Aorta (tissue), 5 donors: Measurements from ENCODE around the gene DDI1. TPM values are rescaled to one million over a fixed set of nuclear protein-coding genes. Genes with fewer than 3 reads are reported as not detected.

Experiments
- ATAC-seq: fragments of 200-7000 bp; cut with Tn5 transposase; one replicate; pipeline ENCODE4 v1.9.1; 2022; ENCODE audit warnings: moderate library complexity; ENCODE audit not compliant: low FRiP score
- DNase-seq, 2 donors: peaks; one replicate each; pipeline ENCODE4 v3.0.0-alpha.2; 2020
- H3K27ac ChIP-seq, 2 donors: one replicate each; pipeline ENCODE4 v1.5.1; 2013; ENCODE audit warnings: low read length in 2 of 2, mild to moderate bottlenecking in 2 of 2, moderate library complexity in 2 of 2, control low read depth in 1 of 2, inconsistent platforms in 1 of 2, low read depth in 1 of 2
- H3K27me3 ChIP-seq, 2 donors: one replicate each; pipeline ENCODE4 v1.6.1; 2013; ENCODE audit warnings: control low read depth in 1 of 2, low read length in 1 of 2, mild to moderate bottlenecking in 1 of 2, moderate library complexity in 1 of 2; ENCODE audit not compliant: insufficient read depth in 2 of 2, control insufficient read depth in 1 of 2
- H3K36me3 ChIP-seq, 2 donors: one replicate each; pipeline ENCODE4 v1.6.1; 2013; ENCODE audit warnings: control low read depth in 1 of 2, low read length in 1 of 2, mild to moderate bottlenecking in 1 of 2; ENCODE audit not compliant: insufficient read depth in 2 of 2, control insufficient read depth in 1 of 2
- H3K4me1 ChIP-seq, 2 donors: one replicate each; pipeline ENCODE4 v1.6.1; 2013; ENCODE audit warnings: low read length in 2 of 2, control low read depth in 1 of 2, mild to moderate bottlenecking in 1 of 2, moderate library complexity in 1 of 2; ENCODE audit not compliant: insufficient read depth in 2 of 2, control insufficient read depth in 1 of 2
- H3K4me3 ChIP-seq, 2 donors: one replicate each; pipeline ENCODE4 v1.5.1; 2013; ENCODE audit warnings: low read length in 2 of 2, control low read depth in 1 of 2, mild to moderate bottlenecking in 1 of 2
- H3K9me3 ChIP-seq: one replicate; pipeline ENCODE4 v1.6.1; 2013; ENCODE audit warnings: mild to moderate bottlenecking, low read length; ENCODE audit not compliant: control insufficient read depth
- WGBS, 2 donors: extraction: QIAGEN DNeasy Blood & Tissue Kit; methylation state at CpG; one replicate each; pipeline ENCODE4 v1.1.7; 2013; 5-methylcytosine and 5-hydroxymethylcytosine counted together
- intact Hi-C, 2 donors: fragments of 100-400 bp; cut with DNase I; formaldehyde crosslinking; loops; one replicate each; pipeline versions ENCODE4 v1.14.2 to v1.15.0; 2022
- long read RNA-seq, 2 donors: library from polyadenylated mRNA; unstranded; transcript quantifications; one replicate each; pipeline ENCODE4 v2.0.0, GENCODE V29; 2020 to 2021
- polyA plus RNA-seq, 2 donors: library from polyadenylated mRNA; stranded (reverse); fragments of 200-250 nt; gene quantifications; one replicate each; pipeline ENCODE4 v1.2.3, GENCODE V29; 2013
- total RNA-seq, 2 donors: library from RNA; stranded (reverse); fragmentation: NEBNext Ultra II Directional; extraction: Animal tissue kit (Norgen Biotek cat#: 25700); gene quantifications; one replicate each; pipeline ENCODE4 v1.2.1, GENCODE V29; 2021
- donor health status: healthy with polysubstance abuse.
- donor health status: Bipolar disorder and iron deficiency.
- donor health status: DM: no; HTN: no; CAD: no.
- donor health status: DM: no; HTN: no; CAD: no.
- donor health status: DM: yes; HTN: yes; CAD: no.

The DDI1 gene
- total RNA-seq (not detected), polyA plus RNA-seq (not detected)
- long read RNA-seq, donor 1 = 0 reads
- long read RNA-seq, donor 2 = 0 reads

DNA sequence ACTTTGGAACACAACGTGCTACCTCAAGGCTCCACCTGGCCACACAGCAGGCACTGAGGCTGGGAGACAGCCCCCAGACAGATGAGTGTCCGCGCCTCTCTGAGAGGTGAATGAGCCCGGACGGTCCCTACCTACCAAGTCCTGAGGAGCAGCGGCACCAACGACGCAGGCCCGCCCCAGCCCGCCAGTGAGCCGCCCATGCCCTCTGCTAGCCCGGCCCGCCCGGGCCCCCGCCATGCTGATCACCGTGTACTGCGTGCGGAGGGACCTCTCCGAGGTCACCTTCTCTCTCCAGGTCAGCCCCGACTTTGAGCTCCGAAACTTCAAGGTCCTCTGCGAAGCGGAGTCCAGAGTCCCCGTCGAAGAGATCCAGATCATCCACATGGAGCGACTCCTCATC lies at the start of gene DDI1:
Gene DDI1, plus strand, starts transcription at position 53 of the 400 bp plus-strand sequence. Its CDS starts 183 bp downstream, at position 236.
- Histone ChIP-seq H3K36me3 (no peaks in the 10 kb centered on the region), H3K4me1 (peaks cover 0 to 2% of the 10 kb centered on the region in 2 donors), H3K9me3 (peaks cover 2% of the 10 kb centered on the region), H3K27ac (no peak within 1 kb of the TSS), H3K27me3 (no peaks in the 10 kb centered on the region), H3K4me3 (no peak within 1 kb of the TSS)
- WGBS, 2 donors = 98 to 99% methylated on average over 17 to 26 of the region's 26 CpGs
- intact Hi-C loops = no loop called here
- no peak for DNase-seq
- ATAC-seq = no peak

DNA sequence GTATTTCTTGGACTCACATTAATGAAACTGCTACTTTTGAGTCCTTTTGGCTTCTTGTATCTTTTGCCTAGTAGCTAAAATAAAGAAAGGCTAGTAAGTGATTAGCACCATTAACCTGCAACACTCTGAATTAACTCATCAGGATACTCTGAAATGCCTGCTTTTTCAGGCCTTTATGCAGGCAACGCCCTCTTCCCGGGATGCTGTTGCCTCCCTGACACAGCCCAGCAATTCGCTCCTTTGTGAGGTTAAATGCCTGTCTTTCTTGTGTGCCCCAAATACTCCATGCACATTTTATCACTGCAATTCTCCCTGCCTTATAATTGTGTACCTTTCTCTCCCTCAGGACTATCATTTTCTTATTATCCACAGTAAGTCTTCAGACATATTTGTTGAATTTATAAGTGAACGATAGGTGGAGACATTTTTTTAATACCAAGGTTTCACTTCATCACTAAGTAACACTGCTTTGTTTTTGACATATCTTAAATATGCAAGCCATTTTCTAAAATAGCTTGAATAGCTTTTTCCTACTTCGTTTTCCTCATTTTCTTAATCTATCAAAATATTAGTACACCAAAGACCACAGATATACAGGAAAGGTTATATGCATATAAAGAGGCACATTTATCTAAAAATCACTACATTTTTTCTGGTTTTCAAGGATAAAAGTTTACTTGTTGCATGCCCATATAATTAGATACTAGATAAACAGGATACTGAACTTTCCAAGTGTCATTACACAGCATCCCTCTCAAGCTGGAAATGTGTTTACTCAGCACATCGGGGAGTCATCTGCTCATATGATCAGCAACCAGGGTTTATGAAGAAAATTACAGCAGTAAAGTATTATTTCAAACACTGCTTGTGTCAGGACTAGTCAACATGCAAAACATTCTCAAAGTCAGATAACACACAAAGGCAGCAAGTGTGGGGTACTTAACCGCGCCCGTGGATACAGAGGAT lies 48.5 kb upstream of the DDI1 start:
- H3K4me1 ChIP-seq = peaks cover 0 to 1% of the 10 kb centered on the region in 2 donors
- H3K4me3 ChIP-seq = no peak overlapping the region
- DNase-seq (no peak), ATAC-seq (no peak)
- WGBS, 2 donors = 73 to 76% methylated on average over 9 of the region's 9 CpGs
- no peaks in the 10 kb centered on the region for H3K9me3 ChIP-seq
- H3K27ac ChIP-seq = no peak overlapping the region
- intact Hi-C loops = no loop called here
- H3K27me3 ChIP-seq = no peaks in the 10 kb centered on the region
- no peaks in the 10 kb centered on the region for H3K36me3 ChIP-seq

DNA sequence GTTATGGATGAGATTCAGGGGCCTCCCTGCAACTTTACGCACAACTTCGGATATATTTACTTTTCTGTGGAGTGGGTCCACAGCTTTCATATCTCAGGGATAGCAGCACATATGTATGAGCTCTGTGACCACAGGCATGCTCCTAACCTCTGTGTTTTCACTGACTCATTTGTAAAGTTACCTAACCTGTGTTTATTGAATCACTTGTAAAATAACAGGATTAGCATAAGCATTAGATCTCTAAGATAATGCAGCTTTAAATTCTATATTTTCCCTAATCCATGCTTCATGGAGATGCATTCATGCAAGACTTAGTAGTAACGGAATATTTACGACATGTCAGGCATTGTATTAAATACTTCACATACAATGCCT lies 47.9 kb upstream of the DDI1 start:
- H3K36me3 ChIP-seq = no peaks in the 10 kb centered on the region
- peaks cover 0 to 1% of the 10 kb centered on the region in 2 donors for H3K4me1 ChIP-seq
- ATAC-seq (no peak), DNase-seq (no peak)
- 66 to 84% methylated on average over 4 of the region's 4 CpGs for WGBS, 2 donors
- no peak overlapping the region for H3K27ac ChIP-seq
- H3K9me3 ChIP-seq = no peaks in the 10 kb centered on the region
- no peak overlapping the region for H3K4me3 ChIP-seq
- intact Hi-C loops = no loop called here
- no peaks in the 10 kb centered on the region for H3K27me3 ChIP-seq

DNA sequence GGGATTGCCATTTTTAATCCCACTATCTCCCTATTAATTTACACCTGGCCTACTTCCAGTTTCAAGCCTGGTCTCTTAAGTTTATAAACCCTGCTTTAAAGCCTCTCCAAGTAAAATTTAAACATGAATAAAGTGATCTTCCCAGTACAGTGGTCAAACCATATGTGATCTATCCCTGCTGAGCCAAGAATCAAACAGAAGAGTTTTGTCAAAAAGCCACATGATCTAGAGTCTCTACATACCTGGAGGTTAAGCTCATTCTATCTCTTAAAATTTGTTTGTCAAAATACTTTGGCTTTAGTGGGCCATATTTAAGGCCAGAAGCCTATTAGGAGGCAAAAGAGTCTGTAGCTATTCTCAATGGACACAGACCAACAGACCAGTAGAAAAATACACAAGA lies 42.9 kb upstream of the DDI1 start:
- ATAC-seq (no peak), DNase-seq (no peak)
- Histone ChIP-seq H3K36me3 (no peaks in the 10 kb centered on the region), H3K4me1 (no peaks in the 10 kb centered on the region), H3K9me3 (no peaks in the 10 kb centered on the region), H3K27me3 (no peaks in the 10 kb centered on the region), H3K27ac (no peak overlapping the region), H3K4me3 (no peak overlapping the region)
- intact Hi-C loops = no loop called here

DNA sequence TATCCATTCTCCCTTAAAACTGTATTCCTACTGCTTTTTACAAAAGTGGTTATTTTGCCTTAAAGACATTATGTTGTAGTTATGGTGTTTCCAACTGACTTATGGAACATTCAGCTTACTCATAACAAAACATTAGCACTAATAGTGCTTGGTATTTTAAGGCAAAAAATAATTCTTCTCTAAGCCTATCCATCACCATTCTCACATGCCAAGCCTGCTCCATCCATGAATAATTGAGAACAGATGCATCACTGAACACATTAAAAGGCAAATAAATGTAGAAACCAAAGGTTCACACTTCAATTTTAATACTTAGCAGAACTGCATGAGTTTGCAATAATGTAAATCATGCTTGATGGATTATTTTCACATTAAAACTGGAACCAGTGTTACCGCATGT lies 42.3 kb upstream of the DDI1 start:
- 80 to 87% methylated on average over 1 of the region's 1 CpG for WGBS, 2 donors

DNA sequence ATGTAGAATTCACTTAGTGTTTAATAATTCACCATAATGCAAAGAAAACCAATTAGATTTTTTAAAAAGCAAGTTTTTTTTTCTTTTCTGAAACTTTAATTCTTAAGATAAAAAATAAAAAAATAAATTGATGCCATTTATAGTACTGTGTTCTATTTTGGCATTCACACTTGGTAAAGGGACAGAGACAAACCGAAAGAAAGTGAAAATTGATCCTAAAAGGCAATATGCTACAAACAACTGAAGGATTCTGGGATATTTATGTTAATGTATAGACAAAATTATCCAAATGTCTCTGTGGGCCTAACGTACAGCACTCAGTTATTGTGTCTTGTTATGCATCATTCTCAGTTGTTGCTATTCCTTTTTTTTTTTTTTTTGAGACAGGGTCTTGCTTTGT lies 41.9 kb upstream of the DDI1 start:
- intact Hi-C loops = no loop called here
- H3K9me3 ChIP-seq = no peaks in the 10 kb centered on the region
- no peaks in the 10 kb centered on the region for H3K36me3 ChIP-seq
- no peak for ATAC-seq
- H3K27ac ChIP-seq = no peak overlapping the region
- no peak for DNase-seq
- no peaks in the 10 kb centered on the region for H3K4me1 ChIP-seq
- H3K4me3 ChIP-seq = no peak overlapping the region
- 51 to 56% methylated on average over 2 of the region's 2 CpGs for WGBS, 2 donors
- H3K27me3 ChIP-seq = no peaks in the 10 kb centered on the region

More for the DNA sequence above, 42.3 kb upstream of the DDI1 start:
- Histone ChIP-seq H3K4me3 (no peak overlapping the region), H3K4me1 (no peaks in the 10 kb centered on the region), H3K27me3 (no peaks in the 10 kb centered on the region), H3K9me3 (no peaks in the 10 kb centered on the region), H3K36me3 (no peaks in the 10 kb centered on the region), H3K27ac (no peak overlapping the region)
- ATAC-seq (no peak), DNase-seq (no peak)
- intact Hi-C loops = no loop called here

DNA sequence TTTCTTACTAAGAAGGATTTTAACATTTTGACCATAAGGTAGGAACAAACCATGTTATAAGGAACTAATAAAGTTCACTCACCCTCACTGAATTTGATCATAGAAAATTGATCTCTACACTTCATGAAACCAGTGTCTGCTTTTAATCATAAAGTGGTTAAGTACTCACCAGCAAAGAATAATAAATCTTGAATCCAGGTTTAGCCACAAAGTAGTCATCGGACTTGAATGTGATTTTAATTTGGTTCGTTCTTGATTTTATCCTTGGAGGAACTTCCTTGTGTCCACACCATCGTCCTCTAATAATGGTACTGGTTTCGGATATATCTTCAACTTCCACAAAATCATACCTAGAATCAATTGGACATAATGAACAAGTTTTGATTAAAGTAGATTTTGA lies 40.5 kb upstream of the DDI1 start:
- ATAC-seq (no peak), DNase-seq (no peak)
- intact Hi-C loops = no loop called here
- Histone ChIP-seq H3K36me3 (no peaks in the 10 kb centered on the region), H3K4me3 (no peak overlapping the region), H3K27ac (no peak overlapping the region), H3K9me3 (no peaks in the 10 kb centered on the region), H3K4me1 (no peaks in the 10 kb centered on the region), H3K27me3 (no peaks in the 10 kb centered on the region)
- WGBS, 2 donors = 97% methylated on average over 4 of the region's 4 CpGs

DNA sequence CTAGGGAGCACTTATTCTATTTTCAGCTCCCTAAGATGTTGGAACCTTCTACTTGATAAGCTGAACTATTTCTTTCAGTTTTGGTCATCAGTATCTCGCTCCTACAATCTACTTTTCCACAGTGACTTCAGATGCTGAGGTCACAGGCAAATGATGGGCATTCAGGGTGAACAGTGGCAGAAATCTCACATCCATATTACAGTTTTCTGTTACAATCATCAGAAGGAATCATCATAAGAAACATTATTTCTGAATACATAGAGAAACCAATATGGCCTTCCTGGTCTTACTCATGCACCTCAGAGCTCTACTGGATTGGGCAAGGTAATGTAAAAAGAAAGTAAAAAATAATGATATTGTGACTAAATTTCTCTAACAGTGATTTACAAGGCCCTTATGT lies 39.4 kb upstream of the DDI1 start:
- 97 to 100% methylated on average over 1 of the region's 1 CpG for WGBS, 2 donors
- H3K36me3 ChIP-seq = no peaks in the 10 kb centered on the region
- no peak for ATAC-seq

More for the DNA sequence above, 39.4 kb upstream of the DDI1 start:
- intact Hi-C loops = no loop called here
- Histone ChIP-seq H3K9me3 (no peaks in the 10 kb centered on the region), H3K4me3 (no peak overlapping the region), H3K4me1 (no peaks in the 10 kb centered on the region), H3K27ac (no peak overlapping the region), H3K27me3 (no peaks in the 10 kb centered on the region)
- no peak for DNase-seq
